Measurements from ENCODE around the gene GASK1A. TPM values are rescaled to one million over a fixed set of nuclear protein-coding genes. Genes with fewer than 3 reads are reported as not detected.
"Not testable (repeated sequence)": the region's sequence is repeated elsewhere in the genome, so short reads cannot be mapped to it uniquely, and the experiment has no call there.

The GASK1A gene
- total RNA-seq, 2 experiments from 2014 or later, result 0.28 TPM; not detected in 1

DNA sequence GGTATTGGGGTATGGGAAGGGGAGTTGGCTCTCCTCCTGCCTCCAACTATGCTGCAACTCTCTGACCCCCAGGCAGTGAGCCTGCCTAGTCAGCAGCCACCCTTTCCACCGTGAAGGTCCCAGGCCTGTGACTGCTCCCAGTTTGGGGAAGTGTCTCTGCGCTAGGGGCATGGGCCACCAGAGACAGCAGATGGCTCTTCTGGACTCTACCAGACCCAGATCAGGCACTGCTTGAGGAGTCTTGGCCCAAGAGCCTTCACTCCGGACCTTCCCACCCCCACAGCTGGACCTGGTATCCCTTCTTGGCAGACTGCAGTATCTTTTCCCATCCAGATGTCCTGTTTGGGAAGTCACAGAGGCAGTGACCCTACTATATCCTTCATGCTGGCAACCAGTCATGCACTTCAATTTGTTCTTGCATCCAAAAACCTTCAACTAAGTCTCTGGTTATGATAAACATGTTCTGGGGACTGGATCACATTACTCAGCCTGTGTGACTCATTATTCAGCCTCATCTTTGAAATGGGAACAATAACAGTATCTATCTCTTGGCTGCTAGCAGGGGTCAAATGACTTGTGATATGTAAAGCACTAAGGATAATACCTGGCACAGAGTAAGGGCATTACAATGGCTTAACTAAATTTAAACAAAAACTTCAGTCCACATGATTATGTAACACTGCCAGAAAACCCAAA is 64.1 kb downstream of the GASK1A start:
- Histone ChIP-seq H3K27me3 (ENCODE audit: control insufficient read depth in 1 of 2, insufficient read depth in 2 of 2, low read length in 2 of 2) (no peaks in the 10 kb centered on the region), H3K36me3 (ENCODE audit: insufficient read depth, low read length) (no peaks in the 10 kb centered on the region), H3K9me3 (ENCODE audit: control insufficient read depth in 1 of 2, insufficient read depth in 1 of 2, low read length in 2 of 2) (peaks cover 13 to 14% of the 10 kb centered on the region in 2 experiments), H3K27ac (ENCODE audit: low read depth in 1 of 2, low read length in 2 of 2) (no peak overlapping the region), H3K4me1 (ENCODE audit: insufficient read depth, low read length) (no peaks in the 10 kb centered on the region), H3K4me3 (ENCODE audit: low read length) (no peak overlapping the region)
- no peak for DNase-seq
- no peak for ATAC-seq (ENCODE audit: poor library complexity)
- H3K27me3 Mint-ChIP-seq, result no peaks in the 10 kb centered on the region
- no peak overlapping the region for H3K27ac Mint-ChIP-seq
- POLR2A ChIA-PET, result no interaction called here
- peaks cover 10% of the 10 kb centered on the region for H3K9me3 Mint-ChIP-seq
- CTCF ChIA-PET, result no interaction called here
- intact Hi-C loops (cut with DNase I, micrococcal nuclease), result no loop called here
- no peak overlapping the region for H3K4me3 Mint-ChIP-seq
- peaks cover 7% of the 10 kb centered on the region for H3K4me1 Mint-ChIP-seq (ENCODE audit: low read depth)
- peaks cover 10% of the 10 kb centered on the region for H3K36me3 Mint-ChIP-seq (ENCODE audit: low read depth)
- TF ChIP-seq, protein P1, sequence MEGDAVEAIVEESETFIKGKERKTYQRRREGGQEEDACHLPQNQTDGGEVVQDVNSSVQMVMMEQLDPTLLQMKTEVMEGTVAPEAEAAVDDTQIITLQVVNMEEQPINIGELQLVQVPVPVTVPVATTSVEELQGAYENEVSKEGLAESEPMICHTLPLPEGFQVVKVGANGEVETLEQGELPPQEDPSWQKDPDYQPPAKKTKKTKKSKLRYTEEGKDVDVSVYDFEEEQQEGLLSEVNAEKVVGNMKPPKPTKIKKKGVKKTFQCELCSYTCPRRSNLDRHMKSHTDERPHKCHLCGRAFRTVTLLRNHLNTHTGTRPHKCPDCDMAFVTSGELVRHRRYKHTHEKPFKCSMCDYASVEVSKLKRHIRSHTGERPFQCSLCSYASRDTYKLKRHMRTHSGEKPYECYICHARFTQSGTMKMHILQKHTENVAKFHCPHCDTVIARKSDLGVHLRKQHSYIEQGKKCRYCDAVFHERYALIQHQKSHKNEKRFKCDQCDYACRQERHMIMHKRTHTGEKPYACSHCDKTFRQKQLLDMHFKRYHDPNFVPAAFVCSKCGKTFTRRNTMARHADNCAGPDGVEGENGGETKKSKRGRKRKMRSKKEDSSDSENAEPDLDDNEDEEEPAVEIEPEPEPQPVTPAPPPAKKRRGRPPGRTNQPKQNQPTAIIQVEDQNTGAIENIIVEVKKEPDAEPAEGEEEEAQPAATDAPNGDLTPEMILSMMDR (IDR thresholded peaks at IDR 0.05), result no peak

DNA sequence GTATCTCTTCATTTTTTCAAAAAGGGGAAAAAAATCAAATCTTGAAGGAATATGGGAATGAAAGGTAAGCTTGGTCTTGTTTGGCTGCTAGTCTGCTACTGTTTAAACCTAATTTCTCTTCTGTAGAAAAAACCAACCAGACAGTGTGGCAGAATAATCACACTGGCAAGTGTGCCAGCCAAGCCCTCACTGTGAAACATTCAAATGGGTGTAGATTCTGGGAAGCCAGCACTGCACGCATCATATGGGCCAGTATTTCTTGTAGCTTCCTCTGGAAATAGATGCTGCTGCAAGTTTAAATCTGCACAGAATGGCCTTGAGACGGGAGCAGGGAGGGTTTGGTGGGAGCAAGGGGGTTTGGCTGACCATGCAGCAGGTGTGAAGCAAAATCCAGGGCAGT is 64.7 kb downstream of the GASK1A start:
- intact Hi-C loops (cut with DNase I, micrococcal nuclease), result no loop called here
- Mint-ChIP-seq H3K4me3 (no peak overlapping the region), H3K27ac (no peak overlapping the region), H3K27me3 (no peaks in the 10 kb centered on the region), H3K36me3 (ENCODE audit: low read depth) (peaks cover 11% of the 10 kb centered on the region), H3K4me1 (ENCODE audit: low read depth) (peaks cover 2% of the 10 kb centered on the region), H3K9me3 (peaks cover 12% of the 10 kb centered on the region)
- Histone ChIP-seq H3K9me3 (ENCODE audit: control insufficient read depth in 1 of 2, insufficient read depth in 1 of 2, low read length in 2 of 2) (peaks cover 13 to 14% of the 10 kb centered on the region in 2 experiments), H3K4me3 (ENCODE audit: low read length) (no peak overlapping the region), H3K4me1 (ENCODE audit: insufficient read depth, low read length) (no peaks in the 10 kb centered on the region), H3K27me3 (ENCODE audit: control insufficient read depth in 1 of 2, insufficient read depth in 2 of 2, low read length in 2 of 2) (no peaks in the 10 kb centered on the region), H3K36me3 (ENCODE audit: insufficient read depth, low read length) (no peaks in the 10 kb centered on the region), H3K27ac (ENCODE audit: low read depth in 1 of 2, low read length in 2 of 2) (no peak overlapping the region)
- POLR2A ChIA-PET, result no interaction called here
- TF ChIP-seq, protein P1 (IDR thresholded peaks at IDR 0.05), result no peak
- CTCF ChIA-PET, result no interaction called here
- ATAC-seq (ENCODE audit: poor library complexity) (no peak), DNase-seq (no peak)

DNA sequence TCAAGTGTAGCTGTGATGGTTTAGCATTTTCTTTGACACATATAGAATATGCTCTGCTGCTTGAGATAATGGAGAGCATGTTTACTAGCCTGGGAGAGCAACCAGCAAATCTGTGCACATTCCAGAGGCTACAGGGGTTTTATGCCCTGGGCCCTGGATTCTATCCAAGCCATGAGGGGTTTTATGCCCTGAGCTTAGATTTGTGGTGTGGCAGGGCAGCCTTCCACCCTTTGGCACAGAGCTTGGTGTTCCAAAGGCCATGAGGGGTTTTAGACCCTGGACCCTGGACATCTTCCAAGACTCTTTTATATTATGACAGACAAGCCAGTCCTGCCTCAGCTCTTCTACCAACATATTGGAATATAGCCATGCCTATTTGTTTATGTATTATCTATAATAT is 66.0 kb downstream of the GASK1A start:
- intact Hi-C loops (cut with DNase I, micrococcal nuclease); DNase-seq; H3K4me1 ChIP-seq (ENCODE audit: insufficient read depth, low read length); H3K4me3 ChIP-seq (ENCODE audit: low read length); H3K27ac ChIP-seq (ENCODE audit: low read depth in 1 of 2, low read length in 2 of 2); H3K36me3 ChIP-seq (ENCODE audit: insufficient read depth, low read length); H3K4me3 Mint-ChIP-seq; POLR2A ChIA-PET; H3K27me3 ChIP-seq (ENCODE audit: control insufficient read depth in 1 of 2, insufficient read depth in 2 of 2, low read length in 2 of 2); H3K27me3 Mint-ChIP-seq; CTCF ChIA-PET; H3K4me1 Mint-ChIP-seq (ENCODE audit: low read depth); ATAC-seq (ENCODE audit: poor library complexity); H3K27ac Mint-ChIP-seq: not testable (repeated sequence)
- peaks cover 18% of the 10 kb centered on the region for H3K9me3 Mint-ChIP-seq
- peaks cover 23% of the 10 kb centered on the region for H3K36me3 Mint-ChIP-seq (ENCODE audit: low read depth)
- H3K9me3 ChIP-seq (ENCODE audit: control insufficient read depth in 1 of 2, insufficient read depth in 1 of 2, low read length in 2 of 2), result peaks cover 14 to 25% of the 10 kb centered on the region in 2 experiments

DNA sequence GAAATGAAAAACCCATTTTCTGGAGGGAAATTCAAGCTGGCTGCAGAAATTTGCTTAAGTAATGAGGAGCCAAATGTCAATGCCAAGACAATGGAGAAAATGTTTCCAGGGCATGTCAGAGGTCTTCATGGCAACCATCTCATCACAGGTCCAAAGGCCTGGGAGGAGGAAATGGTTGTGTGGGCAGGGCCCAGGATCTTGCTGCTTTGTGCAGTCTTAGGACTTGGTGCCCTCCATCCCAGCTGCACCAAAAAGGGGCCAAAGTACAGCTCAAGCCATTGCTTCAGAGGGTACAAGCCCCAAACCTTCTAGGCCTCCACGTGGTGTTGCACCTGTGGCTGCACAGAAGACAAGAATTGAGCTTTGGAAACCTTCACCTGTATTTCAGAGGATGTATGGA is 67.5 kb downstream of the GASK1A start:
- Mint-ChIP-seq H3K9me3 (peaks cover 22% of the 10 kb centered on the region), H3K36me3 (ENCODE audit: low read depth) (peaks cover 32% of the 10 kb centered on the region), H3K4me3 (no peak overlapping the region), H3K4me1 (ENCODE audit: low read depth) (no peaks in the 10 kb centered on the region), H3K27me3 (no peaks in the 10 kb centered on the region), H3K27ac (no peak overlapping the region)
- DNase-seq (no peak), ATAC-seq (ENCODE audit: poor library complexity) (no peak)
- Histone ChIP-seq H3K4me1 (ENCODE audit: insufficient read depth, low read length) (no peaks in the 10 kb centered on the region), H3K27ac (ENCODE audit: low read depth in 1 of 2, low read length in 2 of 2) (no peak overlapping the region), H3K4me3 (ENCODE audit: low read length) (no peak overlapping the region), H3K27me3 (ENCODE audit: control insufficient read depth in 1 of 2, insufficient read depth in 2 of 2, low read length in 2 of 2) (no peaks in the 10 kb centered on the region), H3K9me3 (ENCODE audit: control insufficient read depth in 1 of 2, insufficient read depth in 1 of 2, low read length in 2 of 2) (peaks cover 14 to 38% of the 10 kb centered on the region in 2 experiments), H3K36me3 (ENCODE audit: insufficient read depth, low read length) (no peaks in the 10 kb centered on the region)
- TF ChIP-seq, protein P1 (IDR thresholded peaks at IDR 0.05), result no peak
- ChIA-PET CTCF (no interaction called here), POLR2A (no interaction called here)
- intact Hi-C loops (cut with DNase I, micrococcal nuclease), result no loop called here
